Tibial artery (tissue), 4 donors: ENCODE results near the gene CFAP92.

Source experiments
- DNase-seq, 2 donors: peaks; one replicate each; pipeline ENCODE4 v3.0.0-alpha.2; 2019
- H3K27ac ChIP-seq, 2 donors: fragments of 200-600 bp; sonication (generic) in 1 of 2; 1 replicate in 1 of 2; 2 replicates in 1 of 2; pipeline ENCODE4 v1.5.1; 2018 to 2019; ENCODE audit warnings: mild to moderate bottlenecking in 1 of 2
- H3K27me3 ChIP-seq, 2 donors: fragments of 200-600 bp; sonication (generic) in 1 of 2; one replicate each; pipeline versions ENCODE4 v1.5.1 to v1.6.0; 2016 to 2019
- H3K36me3 ChIP-seq, 3 donors: fragments of 200-600 bp; sonication (generic) in 2 of 3; one replicate each; pipeline ENCODE4 v1.5.1; 2016 to 2019; ENCODE audit warnings: mild to moderate bottlenecking in 2 of 3
- H3K4me1 ChIP-seq, 4 donors: fragments of 200-600 bp; sonication (generic) in 2 of 4; 1 replicate in 3 of 4; 2 replicates in 1 of 4; pipeline ENCODE4 v1.5.1; 2016 to 2019
- H3K4me3 ChIP-seq, 2 donors: fragments of 200-600 bp; sonication (generic) in 1 of 2; 1 replicate in 1 of 2; 2 replicates in 1 of 2; pipeline ENCODE4 v1.5.1; 2018 to 2019; ENCODE audit warnings: mild to moderate bottlenecking in 2 of 2
- H3K9me3 ChIP-seq, 3 donors: fragments of 200-600 bp; sonication (generic) in 1 of 3; one replicate each; pipeline ENCODE4 v1.5.1; 2016 to 2019
- intact Hi-C: fragments of 100-400 bp; cut with DNase I; formaldehyde crosslinking; loops from one replicate; pipeline ENCODE4 v1.15.0; 2023; ENCODE audit warnings: low total_unique reads
- TF ChIP-seq, protein P1 (sequence below), 2 experiments: fragments of 200-600 bp in 1 of 2; fragments of 450-650 bp in 1 of 2; IDR thresholded peaks; one replicate each; pipeline ENCODE4 v1.5.1; 2017 to 2019; ENCODE audit warnings: antibody characterized with exemption in 2 of 2, mild to moderate bottlenecking in 1 of 2, moderate library complexity in 1 of 2

The CFAP92 gene

DNA sequence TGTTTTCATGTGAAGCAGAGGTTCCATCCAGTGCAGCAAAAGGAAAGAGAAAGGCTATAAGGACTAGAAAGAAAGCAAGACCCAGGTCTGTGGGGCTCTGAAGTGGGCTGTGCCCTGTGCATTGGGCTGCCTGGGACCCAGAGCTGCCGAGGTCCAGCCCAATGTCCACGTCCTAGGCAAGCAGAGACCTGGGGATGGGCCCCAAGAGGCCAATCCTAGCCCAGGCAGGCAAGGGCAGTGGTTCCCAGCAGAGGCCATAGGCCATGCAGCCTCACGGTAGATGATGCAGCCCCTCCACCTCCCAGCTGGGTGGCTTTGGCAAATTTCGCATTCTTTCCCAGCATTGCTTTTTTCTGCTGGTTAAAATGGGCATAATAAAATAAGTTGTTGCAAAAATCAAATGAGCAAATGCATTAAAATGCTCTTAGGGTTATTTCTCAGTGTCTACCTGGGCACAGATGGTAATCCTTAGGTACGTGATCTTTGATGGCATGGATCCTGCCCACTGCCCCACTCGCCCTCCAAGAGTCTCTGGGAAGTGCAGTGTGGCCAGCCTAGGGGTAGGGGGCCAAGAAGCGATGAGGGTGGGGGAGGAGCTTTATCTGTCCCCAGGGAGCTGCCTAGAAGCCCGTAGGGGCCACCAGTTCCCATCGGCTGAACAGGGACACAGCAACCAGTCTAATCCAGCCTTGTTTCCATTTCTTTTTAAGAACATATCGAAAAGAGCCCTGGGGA is 44.4 kb upstream of the CFAP92 start:
- peaks cover 0 to 17% of the 10 kb centered on the region in 2 donors for H3K27me3 ChIP-seq
- H3K4me3 ChIP-seq, result no peak overlapping the region
- H3K4me1 ChIP-seq, result peaks cover 0 to 7% (median 0%) of the 10 kb centered on the region in 4 donors
- DNase-seq, result peak in 1 of 2 donors; percentile 52
- H3K36me3 ChIP-seq, result no peaks in the 10 kb centered on the region
- no peak overlapping the region for H3K27ac ChIP-seq
- intact Hi-C loops, result loop anchor here (10.0 kb wide), 1 partner anchor 57 kb away; no protein-coding TSS in a partner anchor
- TF ChIP-seq, protein P1, sequence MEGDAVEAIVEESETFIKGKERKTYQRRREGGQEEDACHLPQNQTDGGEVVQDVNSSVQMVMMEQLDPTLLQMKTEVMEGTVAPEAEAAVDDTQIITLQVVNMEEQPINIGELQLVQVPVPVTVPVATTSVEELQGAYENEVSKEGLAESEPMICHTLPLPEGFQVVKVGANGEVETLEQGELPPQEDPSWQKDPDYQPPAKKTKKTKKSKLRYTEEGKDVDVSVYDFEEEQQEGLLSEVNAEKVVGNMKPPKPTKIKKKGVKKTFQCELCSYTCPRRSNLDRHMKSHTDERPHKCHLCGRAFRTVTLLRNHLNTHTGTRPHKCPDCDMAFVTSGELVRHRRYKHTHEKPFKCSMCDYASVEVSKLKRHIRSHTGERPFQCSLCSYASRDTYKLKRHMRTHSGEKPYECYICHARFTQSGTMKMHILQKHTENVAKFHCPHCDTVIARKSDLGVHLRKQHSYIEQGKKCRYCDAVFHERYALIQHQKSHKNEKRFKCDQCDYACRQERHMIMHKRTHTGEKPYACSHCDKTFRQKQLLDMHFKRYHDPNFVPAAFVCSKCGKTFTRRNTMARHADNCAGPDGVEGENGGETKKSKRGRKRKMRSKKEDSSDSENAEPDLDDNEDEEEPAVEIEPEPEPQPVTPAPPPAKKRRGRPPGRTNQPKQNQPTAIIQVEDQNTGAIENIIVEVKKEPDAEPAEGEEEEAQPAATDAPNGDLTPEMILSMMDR (IDR thresholded peaks at IDR 0.05), result no peak
- no peaks in the 10 kb centered on the region for H3K9me3 ChIP-seq

GRCh38 chr3:129037093-129037419 is 43.2 kb upstream of the CFAP92 start:
- peaks cover 0 to 7% (median 0%) of the 10 kb centered on the region in 4 donors for H3K4me1 ChIP-seq
- no peak overlapping the region for H3K27ac ChIP-seq
- peaks cover 0 to 17% of the 10 kb centered on the region in 2 donors for H3K27me3 ChIP-seq
- TF ChIP-seq, protein P1 (IDR thresholded peaks at IDR 0.05), result no peak
- no peak overlapping the region for H3K4me3 ChIP-seq
- no peaks in the 10 kb centered on the region for H3K9me3 ChIP-seq
- no peaks in the 10 kb centered on the region for H3K36me3 ChIP-seq
- DNase-seq, result no peak
- intact Hi-C loops, result loop anchor here (10.0 kb wide), 1 partner anchor 58 kb away; no protein-coding TSS in a partner anchor

DNA sequence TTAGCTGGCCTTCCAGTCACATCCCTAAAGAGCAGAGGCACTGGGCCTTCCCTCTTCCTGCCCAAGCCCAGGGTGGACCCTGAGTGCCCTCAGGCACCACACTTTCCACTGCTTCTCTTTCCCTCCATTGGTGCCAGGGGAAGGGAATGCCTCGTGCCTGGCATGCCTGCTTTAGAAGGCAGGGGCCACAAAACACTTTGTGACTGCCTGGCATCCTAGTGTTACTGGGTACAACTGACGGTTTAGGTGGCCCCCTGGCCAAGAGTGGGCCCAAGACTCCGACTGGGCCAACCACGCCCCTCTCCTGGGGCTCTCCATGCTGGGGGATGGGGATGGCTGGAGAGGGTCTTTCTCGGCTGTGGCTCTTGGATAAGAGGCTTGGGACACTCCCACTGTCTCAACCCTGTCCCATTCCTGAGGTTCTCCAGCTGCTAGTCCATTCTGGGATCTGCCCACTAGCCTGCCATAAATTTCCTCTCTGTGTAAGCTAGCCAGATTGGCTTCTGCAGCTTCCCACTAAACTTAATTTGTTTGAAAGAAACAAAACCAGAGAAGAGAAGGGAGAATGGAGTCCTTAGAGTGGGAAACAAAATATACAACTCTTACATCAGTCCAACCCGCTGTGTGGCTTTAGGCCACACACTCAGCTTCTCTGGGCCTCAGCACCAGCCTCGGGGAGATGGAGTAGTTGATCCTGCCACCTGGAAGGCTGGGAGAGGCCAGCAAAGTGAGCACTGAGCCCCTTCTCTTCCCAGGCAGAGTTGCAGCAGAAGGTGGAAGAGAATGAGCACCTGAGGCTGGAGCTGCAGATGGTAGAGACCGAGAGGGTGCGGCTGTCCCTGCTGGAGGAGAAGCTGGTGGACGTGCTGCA is 42.6 kb upstream of the CFAP92 start:
- H3K4me3 ChIP-seq, result no peak overlapping the region
- peaks cover 0 to 7% (median 0%) of the 10 kb centered on the region in 4 donors for H3K4me1 ChIP-seq
- H3K36me3 ChIP-seq, result no peaks in the 10 kb centered on the region
- H3K27me3 ChIP-seq, result peaks cover 0 to 17% of the 10 kb centered on the region in 2 donors
- intact Hi-C loops, result loop anchor here (10.0 kb wide), 1 partner anchor 58 kb away; no protein-coding TSS in a partner anchor
- TF ChIP-seq, protein P1 (IDR thresholded peaks at IDR 0.05), result no peak
- H3K27ac ChIP-seq, result no peak overlapping the region
- H3K9me3 ChIP-seq, result no peaks in the 10 kb centered on the region
- DNase-seq, result peak in 1 of 2 donors; percentile 47

DNA sequence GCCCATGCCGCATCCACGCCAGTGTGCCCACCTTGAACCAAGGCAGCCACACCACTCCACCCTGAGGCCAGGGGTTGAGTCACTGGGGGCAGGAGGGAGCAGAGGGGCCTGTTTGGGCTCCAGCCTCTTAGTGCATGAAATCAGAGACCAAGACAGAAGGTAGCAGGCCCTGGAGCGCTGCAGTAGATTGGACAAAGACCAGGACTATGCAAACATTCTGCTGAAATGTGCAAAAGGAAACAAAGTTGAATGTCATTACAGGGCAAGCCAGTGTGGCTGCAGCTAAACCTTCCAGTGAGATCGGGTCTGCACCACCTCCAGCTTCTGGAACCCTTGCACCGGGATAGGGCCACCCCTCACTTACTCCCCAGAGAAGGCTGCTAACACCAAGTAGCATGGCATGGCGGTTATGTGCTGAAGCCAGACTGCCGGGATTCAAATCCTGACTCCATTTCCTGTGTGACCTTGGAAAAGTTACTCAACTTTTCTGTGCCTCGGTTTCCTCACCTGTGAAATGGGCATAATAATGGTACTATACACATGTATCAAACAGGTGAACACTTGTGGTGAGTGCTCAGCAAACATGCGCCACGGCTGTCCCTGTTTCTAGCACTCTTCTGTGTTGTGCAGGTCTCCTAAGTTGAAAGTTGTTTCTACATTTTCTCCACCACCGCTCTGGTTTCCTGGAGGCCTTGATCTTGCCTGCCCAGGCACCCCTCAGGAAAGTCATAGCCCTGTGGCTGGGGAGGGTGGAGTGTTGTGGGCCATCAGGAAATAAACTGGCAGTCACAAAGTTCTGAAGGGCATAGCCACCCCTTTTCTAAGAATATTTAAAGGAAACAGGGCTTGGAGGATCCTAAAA is 41.7 kb upstream of the CFAP92 start:
- intact Hi-C loops, result loop anchor here (10.0 kb wide), 1 partner anchor 59 kb away; no protein-coding TSS in a partner anchor
- DNase-seq, result peak in 1 of 2 donors; percentile 15

More for the DNA sequence above, 41.7 kb upstream of the CFAP92 start:
- peaks cover 0 to 7% (median 0%) of the 10 kb centered on the region in 4 donors for H3K4me1 ChIP-seq
- TF ChIP-seq, protein P1 (IDR thresholded peaks at IDR 0.05), result no peak
- H3K4me3 ChIP-seq, result no peak overlapping the region
- no peak overlapping the region for H3K27ac ChIP-seq
- H3K9me3 ChIP-seq, result no peaks in the 10 kb centered on the region
- no peaks in the 10 kb centered on the region for H3K36me3 ChIP-seq
- peaks cover 0 to 13% of the 10 kb centered on the region in 2 donors for H3K27me3 ChIP-seq
